Transverse colon (tissue), 4 donors: ENCODE results near the gene GNRH2. TPM values are rescaled to one million over a fixed set of nuclear protein-coding genes. Genes with fewer than 3 reads are reported as not detected.
"Not testable (repeated sequence)": the region's sequence is repeated elsewhere in the genome, so short reads cannot be mapped to it uniquely, and the experiment has no call there.

Experiments used
- DNase-seq: peaks from one replicate; pipeline ENCODE4 v3.0.0-alpha.2; 2019
- H3K27ac ChIP-seq, 4 donors: fragments of 200-600 bp; sonication (generic); 2 replicates each; pipeline ENCODE4 v1.5.1; 2016 to 2018; ENCODE audit warnings: inconsistent platforms in 4 of 4
- H3K27me3 ChIP-seq: fragments of 200-600 bp; sonication (generic); 2 replicates; pipeline ENCODE4 v1.5.1; 2017; ENCODE audit warnings: inconsistent platforms
- H3K36me3 ChIP-seq, 4 donors: fragments of 200-600 bp; sonication (generic); 2 replicates each; pipeline ENCODE4 v1.5.1; 2017 to 2019; ENCODE audit warnings: inconsistent platforms in 4 of 4
- H3K4me1 ChIP-seq, 4 donors: fragments of 200-600 bp; sonication (generic); 2 replicates each; pipeline ENCODE4 v1.5.1; 2017 to 2020; ENCODE audit warnings: inconsistent platforms in 4 of 4
- H3K4me3 ChIP-seq, 4 donors: fragments of 200-600 bp; sonication (generic); 1 replicate in 1 of 4; 2 replicates in 3 of 4; pipeline versions ENCODE4 v1.5.1 to v1.6.1; 2017 to 2019; ENCODE audit warnings: inconsistent platforms in 4 of 4
- H3K9me3 ChIP-seq, 2 donors: fragments of 200-600 bp; sonication (generic); 2 replicates each; pipeline ENCODE4 v1.5.1; 2017 to 2019; ENCODE audit warnings: inconsistent platforms in 2 of 2
- CTCF ChIP-seq, 5 experiments: fragments of 200-600 bp in 3 of 5; fragments of 450-650 bp in 2 of 5; sonication (generic) in 3 of 5; IDR thresholded peaks; 1 replicate in 2 of 5; 2 replicates in 3 of 5; pipeline ENCODE4 v1.5.1; 2016 to 2017; ENCODE audit warnings: antibody characterized with exemption in 5 of 5, inconsistent platforms in 3 of 5, mild to moderate bottlenecking in 2 of 5, moderate library complexity in 1 of 5
- EP300 ChIP-seq: sonication (generic); formaldehyde crosslinking; IDR thresholded peaks from one replicate; pipeline ENCODE4 v1.6.1; 2017; ENCODE audit warnings: antibody characterized with exemption, low read depth
- POLR2A ChIP-seq: fragments of 450-650 bp; IDR thresholded peaks from one replicate; pipeline ENCODE4 v1.6.1; 2016; ENCODE audit warnings: antibody characterized with exemption, mild to moderate bottlenecking, moderate library complexity
- POLR2AphosphoS5 ChIP-seq, 3 donors: sonication (generic); formaldehyde crosslinking; IDR thresholded peaks; one replicate each; pipeline ENCODE4 v1.6.1; 2016; ENCODE audit warnings: antibody characterized with exemption in 3 of 3
- WGBS, 2 donors: methylation state at CpG; one replicate each; pipeline ENCODE4 v1.1.5; 2018; ENCODE audit warnings: low coverage in 1 of 2; 5-methylcytosine and 5-hydroxymethylcytosine counted together
- in situ Hi-C, 4 donors: fragments of 200-750 bp; cut with MboI; loops; one replicate each; pipeline versions ENCODE4 v1.15.0 to v1.15.1; 2017; ENCODE audit warnings: low sequenced_read_pairs in 3 of 4, low pct_ligation_motif_present in 1 of 4, low pct_unique_long_range_greater_than_20kb in 1 of 4
- intact Hi-C: fragments of 100-400 bp; cut with DNase I; formaldehyde crosslinking; loops from one replicate; pipeline ENCODE4 v1.15.1; 2023; ENCODE audit warnings: low total_unique reads
- total RNA-seq, 4 donors: library from RNA; depleted of rRNA; stranded (reverse); fragments of >200 nt; gene quantifications; one replicate each; pipeline ENCODE4 v1.1.0, GENCODE V29; 2016

GNRH2 gene
- total RNA-seq, 4 donors from 2014 or later = not detected

- TF ChIP-seq POLR2AphosphoS5 (IDR thresholded peaks at IDR 0.05) (no peak), POLR2A (no peak), CTCF (IDR thresholded peaks at IDR 0.05) (no peak), EP300 (no peak)
- Histone ChIP-seq H3K36me3 (peaks cover 0 to 4% (median 0%) of the 10 kb centered on the region in 4 donors), H3K27ac (no peak overlapping the region), H3K9me3 (no peaks in the 10 kb centered on the region), H3K4me1 (peaks cover 8 to 21% (median 13%) of the 10 kb centered on the region in 4 donors), H3K27me3 (no peaks in the 10 kb centered on the region), H3K4me3 (no peak overlapping the region)
- DNase-seq = no peak
- 79 to 84% methylated on average over 4 to 14 of the region's 14 CpGs for WGBS, 2 donors
- in situ Hi-C loops (no loop called here), intact Hi-C loops (no loop called here)
Measured at GRCh38 chr20:3047486-3048419, 4.3 kb downstream of the GNRH2 start.

GRCh38 chr20:3051385-3052019, 8.1 kb downstream of the GNRH2 start:
- in situ Hi-C loops = loop anchor here in 2 of 4 donors (10.0 to 25.0 kb wide), 2 partner anchors 63 to 261 kb away; no protein-coding TSS in a partner anchor
- Histone ChIP-seq H3K36me3 (peaks cover 0 to 4% (median 0%) of the 10 kb centered on the region in 4 donors), H3K9me3 (no peaks in the 10 kb centered on the region), H3K27me3 (no peaks in the 10 kb centered on the region), H3K4me1 (peaks cover 8 to 13% (median 10%) of the 10 kb centered on the region in 4 donors), H3K27ac (no peak overlapping the region), H3K4me3 (no peak overlapping the region)
- DNase-seq = no peak
- TF ChIP-seq CTCF (IDR thresholded peaks at IDR 0.05) (no peak), EP300 (no peak), POLR2AphosphoS5 (IDR thresholded peaks at IDR 0.05) (no peak), POLR2A (no peak)
- WGBS, 2 donors = 70 to 81% methylated on average over 3 to 7 of the region's 7 CpGs
- intact Hi-C loops = loop anchor here (10.0 kb wide), 1 partner anchor 63 kb away; no protein-coding TSS in a partner anchor

GRCh38 chr20:3059489-3059888, 16.1 kb downstream of the GNRH2 start:
- H3K4me3 ChIP-seq = no peak overlapping the region
- in situ Hi-C loops (loop anchor here in 2 of 4 donors (10.0 to 25.0 kb wide), 2 partner anchors 55 to 253 kb away; no protein-coding TSS in a partner anchor), intact Hi-C loops (loop anchor here (10.0 kb wide), 1 partner anchor 55 kb away; no protein-coding TSS in a partner anchor)
- no peak overlapping the region for H3K27ac ChIP-seq
- DNase-seq = no peak
- no peaks in the 10 kb centered on the region for H3K4me1 ChIP-seq
- H3K36me3 ChIP-seq = no peaks in the 10 kb centered on the region
- no peaks in the 10 kb centered on the region for H3K9me3 ChIP-seq
- no peak for TF ChIP-seq POLR2A
- TF ChIP-seq EP300 = no peak
- TF ChIP-seq POLR2AphosphoS5 (IDR thresholded peaks at IDR 0.05) = no peak
- no peak for TF ChIP-seq CTCF (IDR thresholded peaks at IDR 0.05)
- H3K27me3 ChIP-seq = no peaks in the 10 kb centered on the region
- 92% methylated on average over 3 of the region's 3 CpGs; no CpG with 5 or more reads in 1 of the 2 donors for WGBS, 2 donors

- H3K4me3 ChIP-seq, intact Hi-C loops, H3K27me3 ChIP-seq, H3K4me1 ChIP-seq, H3K9me3 ChIP-seq, DNase-seq, H3K27ac ChIP-seq, H3K36me3 ChIP-seq: not testable (repeated sequence)
- WGBS, 2 donors = 81 to 94% methylated on average over 3 to 6 of the region's 6 CpGs
- in situ Hi-C loops = loop anchor here in 2 of 4 donors (25.0 kb wide), 1 partner anchor 248 kb away; no protein-coding TSS in a partner anchor
Measured at GRCh38 chr20:3064119-3064518, 20.7 kb downstream of the GNRH2 start.
